Stimulated activated naive CD8-positive, alpha-beta T cell treated with anti-CD3 and anti-CD28 coated beads, Interleukin-15, Interleukin-2, amounts not matched to agents 100 U/mL and 50 U/mL, for 24 hours (primary cell): ENCODE measurements around the gene SUN1.
"Not testable (repeated sequence)": the region's sequence is repeated elsewhere in the genome, so short reads cannot be mapped to it uniquely, and the experiment has no call there.

Experiments used
- ATAC-seq: fragments of 150-1000 bp; cut with Tn5 transposase; one replicate; pipeline ENCODE4 v1.10.0; 2021
- DNase-seq: peaks from one replicate; pipeline ENCODE4 v3.0.0; 2021

SUN1 gene

DNA sequence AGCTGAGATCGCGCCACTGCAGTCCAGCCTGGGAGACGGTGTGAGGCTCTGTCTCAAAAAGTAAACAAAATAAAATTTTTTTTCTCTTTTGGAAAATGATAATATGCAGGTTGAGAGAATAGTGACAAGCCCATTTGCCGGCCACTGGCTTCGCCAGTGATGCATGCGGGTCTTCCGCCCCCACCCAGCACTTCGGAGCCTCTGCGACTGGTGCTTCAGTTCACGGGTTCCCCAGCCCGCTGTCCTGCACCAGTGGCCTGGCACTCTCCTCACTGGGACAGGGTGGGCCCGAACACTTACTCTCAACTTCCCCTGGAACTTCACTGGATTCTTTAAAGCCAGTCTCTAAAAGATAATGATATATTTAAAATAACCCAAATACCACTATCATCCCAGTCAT is 2.7 kb downstream of the SUN1 start:
- DNase-seq, result no peak
- no peak for ATAC-seq

- ATAC-seq, result no peak
- no peak for DNase-seq
Measured at GRCh38 chr7:835485-836401, 3.5 kb downstream of the SUN1 start.

DNA sequence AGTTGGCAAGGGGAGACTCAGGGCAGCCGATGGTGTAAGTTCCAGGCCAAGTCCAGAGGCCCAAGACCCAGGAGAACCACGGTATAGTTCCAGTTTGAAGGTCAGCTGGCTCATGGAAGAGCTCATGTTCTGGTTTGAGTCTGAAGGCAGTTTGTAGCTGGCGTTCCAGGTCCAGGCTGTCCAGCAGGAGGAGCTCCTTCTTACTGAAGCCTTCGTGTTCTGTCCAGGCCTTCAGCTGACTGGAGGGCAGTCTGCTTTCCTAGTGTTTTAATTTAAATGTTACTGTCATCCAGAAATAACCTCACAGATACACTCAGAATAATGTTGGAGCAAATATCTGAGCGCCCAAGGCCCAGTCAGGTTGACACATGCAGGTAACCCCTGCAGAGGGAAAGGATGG is 4.2 kb downstream of the SUN1 start:
- DNase-seq (no peak), ATAC-seq (no peak)

- DNase-seq (no peak), ATAC-seq (no peak)
Measured at GRCh38 chr7:837001-837400, 4.7 kb downstream of the SUN1 start.

- ATAC-seq (no peak), DNase-seq (no peak)
Measured at GRCh38 chr7:840001-840600, 7.8 kb downstream of the SUN1 start.

DNA sequence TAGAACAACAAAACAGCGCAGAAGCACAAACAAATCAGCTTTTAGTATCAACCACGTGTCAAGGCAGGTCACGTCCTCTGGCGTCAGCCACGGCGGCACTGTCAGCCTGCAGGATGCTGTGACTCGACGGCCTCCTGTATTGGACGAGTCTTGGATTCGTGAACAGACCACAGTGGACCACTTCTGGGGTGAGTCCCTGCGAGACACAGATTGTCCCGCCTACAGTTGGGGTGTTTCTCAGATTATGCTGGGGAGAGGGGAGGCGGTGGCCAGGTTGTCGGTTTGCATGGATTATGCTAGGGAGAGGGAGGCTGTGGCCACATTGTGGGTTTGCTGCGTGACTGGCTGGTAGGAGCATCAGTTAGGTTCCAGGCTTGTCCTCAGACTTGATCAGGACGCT is 9.7 kb downstream of the SUN1 start:
- ATAC-seq (no peak), DNase-seq (no peak)

GRCh38 chr7:842431-843031 is 10.3 kb downstream of the SUN1 start:
- no peak for DNase-seq
- ATAC-seq, result no peak

DNA sequence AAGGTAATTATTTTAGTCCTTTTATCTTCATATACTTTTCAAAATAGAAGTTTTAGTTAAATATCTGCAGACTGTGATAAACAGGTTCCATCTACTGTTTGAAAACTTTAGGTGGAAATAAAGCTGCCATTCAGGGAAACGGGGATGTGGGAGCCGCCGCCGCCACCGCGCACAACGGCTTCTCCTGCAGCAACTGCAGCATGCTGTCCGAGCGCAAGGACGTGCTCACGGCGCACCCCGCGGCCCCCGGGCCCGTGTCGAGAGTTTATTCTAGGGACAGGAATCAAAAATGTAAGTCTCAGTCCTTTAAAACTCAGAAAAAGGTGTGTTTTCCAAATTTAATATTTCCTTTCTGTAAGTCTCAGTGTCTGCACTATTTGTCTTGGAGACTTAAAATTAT is 11.0 kb downstream of the SUN1 start:
- no peak for DNase-seq
- no peak for ATAC-seq

DNA sequence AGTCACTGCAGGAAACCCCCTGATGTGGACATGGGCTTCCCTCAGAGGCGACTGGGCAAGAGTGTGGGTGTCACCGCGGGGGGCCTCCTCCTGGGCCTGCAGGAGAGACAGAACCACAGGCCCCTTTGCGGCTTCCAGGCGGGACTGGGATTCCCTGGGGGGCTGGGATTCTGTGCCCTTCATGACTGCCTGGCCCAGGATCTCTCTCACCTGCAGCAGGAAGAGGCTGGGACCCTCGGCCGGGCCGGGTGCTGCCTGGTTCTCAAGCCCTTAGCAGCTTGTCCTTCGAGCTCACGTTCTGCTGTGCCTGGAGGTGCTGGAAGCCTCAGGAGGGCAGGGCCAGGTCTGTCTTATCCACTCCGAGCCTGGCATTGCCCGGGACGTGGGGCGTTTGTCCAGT is 11.8 kb downstream of the SUN1 start:
- ATAC-seq, result no peak
- no peak for DNase-seq

DNA sequence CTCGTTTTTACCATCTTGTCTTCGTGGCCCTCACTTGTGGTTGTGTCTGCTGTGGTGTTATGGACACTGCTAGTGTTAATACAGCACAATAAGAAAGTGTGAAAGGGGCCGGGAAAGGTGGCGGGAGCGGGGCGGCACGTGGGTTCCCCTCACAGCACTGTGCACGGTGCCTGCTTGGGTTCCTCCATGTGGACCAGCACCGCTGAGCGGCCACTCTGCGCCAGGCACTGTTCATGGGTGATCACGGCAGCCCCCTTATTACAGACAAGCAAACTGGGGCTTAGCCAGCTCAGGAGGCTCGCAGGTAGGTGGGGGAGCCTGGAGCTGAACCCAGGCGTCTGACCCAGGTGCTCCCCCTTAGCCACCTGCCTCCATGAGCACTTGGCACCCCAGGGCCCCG is 12.2 kb downstream of the SUN1 start:
- no peak for ATAC-seq

DNA sequence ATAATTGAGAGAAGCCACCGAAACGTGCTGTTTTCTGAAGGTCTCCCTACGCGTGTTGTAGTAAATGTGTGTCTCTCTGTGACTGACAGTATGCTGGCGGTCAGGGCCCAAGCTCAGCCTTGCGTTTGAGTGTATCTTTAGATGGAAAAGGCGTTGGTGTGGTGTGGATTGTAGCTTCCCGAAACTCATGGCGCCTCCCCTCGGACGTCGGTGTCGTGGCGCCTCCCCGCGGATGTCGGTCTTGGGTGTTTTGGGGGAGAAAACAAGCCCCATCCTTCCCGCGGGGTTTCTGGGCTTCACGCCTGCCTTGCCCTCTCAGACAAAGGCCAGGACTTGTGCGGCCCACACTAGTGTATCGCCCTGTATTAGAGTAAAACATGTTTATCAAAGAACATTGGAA is 12.8 kb downstream of the SUN1 start:
- DNase-seq (no peak), ATAC-seq (no peak)

More for the DNA sequence above, 12.2 kb downstream of the SUN1 start:
- no peak for DNase-seq

DNA sequence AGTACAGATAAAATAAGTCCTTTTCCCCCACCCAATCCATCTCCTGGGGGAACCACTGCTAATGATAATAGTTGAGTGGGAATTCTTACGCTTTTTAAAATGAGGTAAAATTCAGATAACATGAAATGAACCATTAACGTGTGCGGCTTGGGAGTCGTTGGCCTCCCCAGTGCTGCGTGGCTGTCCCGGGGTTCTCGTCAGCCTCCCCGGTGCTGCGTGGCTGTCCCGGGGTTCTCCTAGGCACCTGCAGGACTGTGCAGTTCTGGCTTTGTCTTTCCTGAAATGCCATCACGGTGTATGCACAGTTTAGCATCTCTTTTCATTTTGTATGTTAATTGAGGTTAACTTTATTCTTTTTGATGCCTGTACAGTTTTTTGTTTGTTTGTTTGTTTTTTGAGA is 13.5 kb downstream of the SUN1 start:
- no peak for ATAC-seq
- DNase-seq, result no peak

- DNase-seq, ATAC-seq: not testable (repeated sequence)
Measured at GRCh38 chr7:846958-847650, 14.8 kb downstream of the SUN1 start.

GRCh38 chr7:847728-848127 is 15.5 kb downstream of the SUN1 start:
- DNase-seq, ATAC-seq: not testable (repeated sequence)

DNA sequence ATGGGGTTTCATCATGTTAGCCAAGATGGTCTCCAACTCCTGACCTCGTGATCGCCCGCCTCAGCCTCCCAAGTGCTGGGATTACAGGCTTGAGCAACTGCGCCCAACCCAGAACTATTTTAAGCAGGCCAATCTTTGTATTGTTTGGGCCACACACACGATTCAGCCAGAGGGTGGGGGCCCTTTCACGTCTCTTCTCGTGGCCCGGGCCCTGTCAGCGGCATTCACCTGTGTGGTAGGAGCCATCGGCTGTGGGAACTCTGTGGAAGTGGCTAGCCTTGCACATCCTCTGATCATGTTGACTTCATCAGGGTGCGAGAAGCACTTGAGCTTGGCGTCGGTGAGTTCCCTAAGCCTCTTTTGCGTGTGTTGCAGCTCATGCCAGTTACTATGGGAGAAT is 16.9 kb downstream of the SUN1 start:
- DNase-seq (no peak), ATAC-seq (no peak)

GRCh38 chr7:849781-850180 is 17.5 kb downstream of the SUN1 start:
- ATAC-seq (no peak), DNase-seq (no peak)

DNA sequence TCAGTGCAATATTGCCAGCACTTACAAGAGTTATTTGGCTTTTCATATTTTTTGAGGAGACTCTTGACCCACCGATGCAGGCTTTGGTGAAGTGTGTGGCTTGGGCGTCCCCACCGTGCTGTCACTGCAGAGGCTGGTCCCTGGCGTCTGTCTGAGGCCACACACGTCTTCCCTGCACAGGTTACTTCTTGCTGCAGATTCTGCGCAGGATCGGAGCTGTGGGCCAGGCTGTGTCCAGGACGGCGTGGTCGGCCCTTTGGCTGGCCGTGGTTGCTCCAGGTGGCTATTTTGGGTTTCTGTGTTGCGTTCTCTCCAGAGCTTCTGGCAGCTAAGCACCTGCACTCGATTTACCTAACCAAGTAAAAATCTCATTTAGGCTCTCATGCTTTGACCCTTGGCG is 18.9 kb downstream of the SUN1 start:
- DNase-seq, result no peak
- no peak for ATAC-seq

DNA sequence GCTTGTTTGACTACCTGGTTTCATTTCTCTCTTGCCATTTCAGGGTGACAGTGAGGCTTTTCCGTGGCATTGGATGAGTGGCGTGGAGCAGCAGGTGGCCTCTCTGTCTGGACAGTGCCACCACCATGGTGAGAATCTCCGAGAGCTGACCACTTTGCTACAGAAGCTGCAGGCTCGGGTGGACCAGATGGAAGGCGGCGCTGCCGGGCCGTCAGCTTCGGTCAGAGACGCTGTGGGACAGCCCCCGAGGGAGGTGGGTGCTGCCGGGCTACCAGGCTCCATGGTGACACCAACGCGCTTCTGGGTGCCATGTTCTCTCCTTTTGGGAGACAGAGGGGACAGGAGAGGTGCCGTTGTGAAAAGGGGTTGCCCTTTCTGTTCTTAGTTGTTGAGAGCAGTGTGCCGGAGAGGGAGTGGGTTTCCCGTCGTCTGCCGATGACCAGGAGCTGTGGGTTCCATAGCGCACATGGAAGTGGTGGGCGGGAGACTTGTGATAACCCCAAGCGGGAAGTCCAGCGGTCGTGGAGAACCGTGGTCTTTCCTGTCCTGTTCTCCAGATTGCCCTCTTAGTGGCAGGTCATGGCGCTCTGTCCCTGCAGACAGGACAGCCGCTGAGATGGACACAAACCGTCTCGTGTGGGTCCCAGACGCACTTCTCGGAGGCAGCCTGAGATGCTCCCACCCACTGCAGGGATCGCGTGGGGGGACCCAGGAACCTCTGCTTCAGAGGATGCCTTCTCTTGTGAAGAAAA is 21.3 kb downstream of the SUN1 start:
- DNase-seq (no peak), ATAC-seq (no peak)

GRCh38 chr7:854118-854775 is 22.0 kb downstream of the SUN1 start:
- DNase-seq, result no peak
- no peak for ATAC-seq

DNA sequence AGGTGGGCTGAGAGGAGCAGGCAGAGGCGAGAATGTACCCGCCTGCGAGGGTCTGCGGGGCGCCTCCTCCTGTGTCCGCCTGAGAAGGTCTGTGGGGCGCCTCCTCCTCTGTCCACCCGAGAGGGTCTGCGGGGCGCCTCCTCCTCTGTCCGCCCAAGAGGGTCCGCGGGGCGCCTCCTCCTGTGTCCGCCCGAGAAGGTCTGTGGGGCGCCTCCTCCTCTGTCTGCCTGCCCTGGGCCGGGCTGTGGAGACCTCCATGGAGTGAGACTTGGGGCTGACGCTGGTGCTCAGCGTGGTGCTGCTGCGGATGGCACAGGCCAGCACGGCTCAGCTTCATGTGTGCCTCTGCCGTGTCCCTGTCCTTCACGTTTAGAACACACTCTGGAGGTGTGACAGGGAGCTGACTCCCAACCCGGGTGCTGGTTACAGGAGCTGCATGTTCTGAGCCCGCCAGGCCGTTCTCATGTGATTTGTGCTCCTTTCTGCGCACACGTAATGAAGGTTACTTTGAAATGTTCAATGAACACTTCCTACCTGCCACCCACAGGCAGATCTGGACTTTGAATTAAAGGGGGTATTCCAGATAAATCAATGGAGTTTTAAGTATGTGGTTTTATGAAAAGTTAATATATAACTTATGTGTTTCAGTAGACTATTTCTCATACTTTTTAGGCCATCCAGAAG is 23.6 kb downstream of the SUN1 start:
- ATAC-seq, result no peak

More for the DNA sequence above, 23.6 kb downstream of the SUN1 start:
- DNase-seq, result no peak
